IMR-90 (cell line): ENCODE measurements around the gene USP35. TPM values are rescaled to one million over a fixed set of nuclear protein-coding genes. Genes with fewer than 3 reads are reported as not detected.

Experiments used
- ATAC-seq: fragments of 200-7000 bp; cut with Tn5 transposase; 2 replicates; pipeline ENCODE4 v1.9.1; 2020; ENCODE audit warnings: low read depth, mild to moderate bottlenecking, moderate library complexity
- BruUV-seq: library from RNA; stranded (reverse); fragments of 400-500 nt; replicated peaks from 2 replicates; lab custom pipeline; 2021; lab: Mats Ljungman, UMichigan
- CTCF ChIA-PET: fragments of 300-600 bp; formaldehyde crosslinking; extraction: SDS; loops from one replicate; lab custom pipeline; 2021; ENCODE audit warnings: antibody characterized with exemption; lab: Yijun Ruan, JAX
- POLR2A ChIA-PET: fragments of 300-600 bp; sonication (Branson Sonifier 250); formaldehyde crosslinking; loops from one replicate; lab custom pipeline; 2022; ENCODE audit warnings: antibody characterized with exemption; ENCODE audit not compliant: unreplicated experiment; lab: Charles Lee
- DNase-seq: peaks from one replicate; pipeline ENCODE4 v3.0.0; 2013
- H2AFZ ChIP-seq: replicated peaks from 2 replicates; pipeline ENCODE3; 2013; ENCODE audit warnings: low read length, mild to moderate bottlenecking; ENCODE audit not compliant: poor library complexity
- H2AK5ac ChIP-seq: 2 replicates; pipeline ENCODE4 v1.6.1; 2013; ENCODE audit warnings: low read depth, low read length, inconsistent platforms
- H2AK9ac ChIP-seq: replicated peaks from 2 replicates; pipeline ENCODE3; 2013; ENCODE audit warnings: mild to moderate bottlenecking, low read depth, low read length, moderate library complexity; ENCODE audit not compliant: poor library complexity
- H2BK120ac ChIP-seq: 2 replicates; pipeline ENCODE4 v1.6.1; 2013; ENCODE audit warnings: low read depth, low read length, inconsistent platforms
- H2BK15ac ChIP-seq: 3 replicates; pipeline ENCODE4 v1.6.1; 2013; ENCODE audit warnings: low read depth, low read length, inconsistent platforms
- H2BK20ac ChIP-seq: 2 replicates; pipeline ENCODE4 v1.6.1; 2013; ENCODE audit warnings: low read depth, mild to moderate bottlenecking, inconsistent platforms, low read length, moderate library complexity
- H2BK5ac ChIP-seq: 2 replicates; pipeline ENCODE4 v1.6.1; 2013; ENCODE audit warnings: mild to moderate bottlenecking, low read depth, low read length, inconsistent platforms; ENCODE audit not compliant: poor library complexity, severe bottlenecking
- H3K14ac ChIP-seq: replicated peaks from 2 replicates; pipeline ENCODE4 v1.6.1; 2013; ENCODE audit warnings: low read depth, low read length, inconsistent platforms
- H3K18ac ChIP-seq: 2 replicates; pipeline ENCODE4 v1.6.1; 2013; ENCODE audit warnings: low read depth, low read length, control low read depth
- H3K23ac ChIP-seq: 2 replicates; pipeline ENCODE4 v1.6.1; 2013; ENCODE audit warnings: low read depth, low read length, inconsistent platforms
- H3K27ac ChIP-seq: 2 replicates; pipeline ENCODE4 v1.5.1; 2013; ENCODE audit warnings: mild to moderate bottlenecking, control low read depth, low read length; ENCODE audit not compliant: insufficient read depth
- H3K27me3 ChIP-seq: 2 replicates; pipeline ENCODE4 v1.6.1; 2013; ENCODE audit warnings: low read length; ENCODE audit not compliant: control insufficient read depth, insufficient read depth
- H3K36me3 ChIP-seq: 2 replicates; pipeline ENCODE4 v1.6.1; 2013; ENCODE audit warnings: low read length, mixed read lengths; ENCODE audit not compliant: control insufficient read depth, insufficient read depth
- H3K4ac ChIP-seq: 2 replicates; pipeline ENCODE4 v1.6.1; 2013; ENCODE audit warnings: low read depth, low read length, inconsistent platforms
- H3K4me1 ChIP-seq: 2 replicates; pipeline ENCODE4 v1.6.1; 2013; ENCODE audit warnings: low read length, mixed read lengths; ENCODE audit not compliant: control insufficient read depth, insufficient read depth
- H3K4me2 ChIP-seq: 2 replicates; pipeline ENCODE4 v1.6.1; 2013; ENCODE audit warnings: low read depth, mild to moderate bottlenecking, control low read depth, low read length, moderate library complexity
- H3K4me3 ChIP-seq: 2 replicates; pipeline ENCODE4 v1.5.1; 2013; ENCODE audit warnings: low read depth, mild to moderate bottlenecking, control low read depth, low read length, moderate library complexity; ENCODE audit not compliant: insufficient read depth
- H3K56ac ChIP-seq: 2 replicates; pipeline ENCODE4 v1.6.1; 2013; ENCODE audit warnings: low read length, inconsistent platforms; ENCODE audit not compliant: insufficient read depth; ENCODE audit errors: extremely low read depth
- H3K79me1 ChIP-seq, 2 experiments: 2 replicates each; pipeline ENCODE4 v1.6.1; 2013; ENCODE audit warnings: low read length in 2 of 2, inconsistent platforms in 1 of 2, low read depth in 1 of 2
- H3K9ac ChIP-seq: 2 replicates; pipeline ENCODE4 v1.6.1; 2013; ENCODE audit warnings: low read depth, low read length, control low read depth
- H3K9me1 ChIP-seq: 2 replicates; pipeline ENCODE4 v1.6.1; 2013; ENCODE audit warnings: low read length, inconsistent platforms; ENCODE audit not compliant: insufficient read depth
- H3K9me3 ChIP-seq: 2 replicates; pipeline ENCODE4 v1.6.1; 2013; ENCODE audit warnings: low read length; ENCODE audit not compliant: control insufficient read depth, insufficient read depth
- H4K20me1 ChIP-seq: 2 replicates; pipeline ENCODE4 v1.6.1; 2013; ENCODE audit warnings: low read length, inconsistent platforms; ENCODE audit not compliant: insufficient read depth
- H4K5ac ChIP-seq: 2 replicates; pipeline ENCODE4 v1.6.1; 2013; ENCODE audit warnings: mild to moderate bottlenecking, low read depth, low read length, control low read depth
- H4K8ac ChIP-seq, 2 experiments: 2 replicates each; pipeline ENCODE4 v1.6.1; 2013; ENCODE audit warnings: low read depth in 2 of 2, low read length in 2 of 2, control low read depth in 1 of 2, inconsistent platforms in 1 of 2
- H4K91ac ChIP-seq: 2 replicates; pipeline ENCODE4 v1.6.1; 2013; ENCODE audit warnings: low read depth, low read length, inconsistent platforms; ENCODE audit not compliant: insufficient read depth
- BHLHE40 ChIP-seq: fragments of 150-350 bp; IDR thresholded peaks from 2 replicates; pipeline ENCODE4 v1.6.1; 2016; ENCODE audit warnings: mild to moderate bottlenecking, low read depth, low read length
- CEBPB ChIP-seq: IDR thresholded peaks from 2 replicates; pipeline ENCODE4 v1.6.1; 2012; ENCODE audit warnings: low read depth, low read length, improper control_type of control experiment
- CTCF ChIP-seq: conservative IDR thresholded peaks from 2 replicates; pipeline ENCODE4 v1.5.1; 2012; ENCODE audit warnings: mild to moderate bottlenecking, low read depth, low read length, improper control_type of control experiment
- FOS ChIP-seq: fragments of 150-350 bp; IDR thresholded peaks from 2 replicates; pipeline ENCODE4 v1.6.1; 2016; ENCODE audit warnings: low read depth, low read length
- MAZ ChIP-seq: IDR thresholded peaks from 2 replicates; pipeline ENCODE4 v1.6.1; 2012; ENCODE audit warnings: low read depth, mild to moderate bottlenecking, low read length, improper control_type of control experiment, moderate library complexity, borderline replicate concordance
- MXI1 ChIP-seq: IDR thresholded peaks from 2 replicates; pipeline ENCODE4 v1.6.1; 2012; ENCODE audit warnings: low read depth, mild to moderate bottlenecking, low read length, moderate library complexity, borderline replicate concordance
- NFE2L2 ChIP-seq: fragments of 150-350 bp; IDR thresholded peaks from 2 replicates; pipeline ENCODE4 v1.6.1; 2016; ENCODE audit warnings: low read depth, mild to moderate bottlenecking, low read length
- POLR2A ChIP-seq: IDR thresholded peaks from 2 replicates; pipeline ENCODE4 v1.6.1; 2012; ENCODE audit warnings: mild to moderate bottlenecking, low read depth, low read length
- RAD21 ChIP-seq: IDR thresholded peaks from 2 replicates; pipeline ENCODE4 v1.6.1; 2012; ENCODE audit warnings: low read length, improper control_type of control experiment
- RCOR1 ChIP-seq: IDR thresholded peaks from 2 replicates; pipeline ENCODE4 v1.6.1; 2012; ENCODE audit warnings: mild to moderate bottlenecking, low read length, improper control_type of control experiment; ENCODE audit not compliant: insufficient replicate concordance
- RFX5 ChIP-seq: IDR thresholded peaks from 2 replicates; pipeline ENCODE4 v1.8.0; 2012; ENCODE audit warnings: low read depth, mild to moderate bottlenecking, low read length, moderate library complexity
- SMC3 ChIP-seq: fragments of 150-350 bp; IDR thresholded peaks from 2 replicates; pipeline ENCODE4 v1.6.1; 2016; ENCODE audit warnings: low read depth, mild to moderate bottlenecking, antibody characterized with exemption, low read length, moderate library complexity
- WGBS, 2 experiments: methylation state at CpG; one replicate each; pipeline versions ENCODE4 v1.1.5 to v1.1.7; 2013; ENCODE audit warnings: missing lambda C conversion rate in 2 of 2; ENCODE audit not compliant: insufficient read length in 1 of 2; ENCODE audit errors: extremely low coverage in 2 of 2; 5-methylcytosine and 5-hydroxymethylcytosine counted together
- dilution Hi-C: fragments of 300-500 bp; cut with HindIII; formaldehyde crosslinking; loops from one replicate; pipeline ENCODE4 v1.14.3; 2018; ENCODE audit warnings: low sequenced_read_pairs; ENCODE audit not compliant: unreplicated experiment
- in situ Hi-C: fragments of 300-500 bp; cut with MboI; formaldehyde crosslinking; loops from 3 replicates; pipeline ENCODE4 v1.14.3; 2019; ENCODE audit warnings: low sequenced_read_pairs, inconsistent platforms, mixed read lengths
- intact Hi-C: fragments of 100-400 bp; cut with micrococcal nuclease; formaldehyde crosslinking; loops from 2 replicates; pipeline ENCODE4 v1.10.0; 2022
- polyA plus RNA-seq, 3 experiments: library from polyadenylated mRNA; depleted of rRNA; stranded (reverse); fragments of >200 nt; gene quantifications; 2 replicates each; pipeline ENCODE4 v1.2.3, GENCODE V29; 2012; ENCODE audit warnings: low replicate concordance in 1 of 3
- total RNA-seq: library from RNA; depleted of rRNA; stranded (reverse); fragments of >200 nt; gene quantifications from 2 replicates; pipeline ENCODE4 v1.2.3, GENCODE V29; 2012
- TF ChIP-seq, protein P1 (sequence below): fragments of 150-350 bp; IDR thresholded peaks from 2 replicates; pipeline ENCODE4 v1.6.1; 2016; ENCODE audit warnings: low read depth, mild to moderate bottlenecking, low read length, moderate library complexity, borderline replicate concordance
- TF ChIP-seq, protein P2 (sequence below): fragments of 150-350 bp; IDR thresholded peaks from 2 replicates; pipeline ENCODE4 v1.6.1; 2017; ENCODE audit warnings: mild to moderate bottlenecking, antibody characterized with exemption, low read length, low read depth

The USP35 gene
- total and polyA plus RNA-seq, 2 of the 4 experiments (the other 2 are of a cell fraction), result 2.7 to 11.3 TPM

DNA sequence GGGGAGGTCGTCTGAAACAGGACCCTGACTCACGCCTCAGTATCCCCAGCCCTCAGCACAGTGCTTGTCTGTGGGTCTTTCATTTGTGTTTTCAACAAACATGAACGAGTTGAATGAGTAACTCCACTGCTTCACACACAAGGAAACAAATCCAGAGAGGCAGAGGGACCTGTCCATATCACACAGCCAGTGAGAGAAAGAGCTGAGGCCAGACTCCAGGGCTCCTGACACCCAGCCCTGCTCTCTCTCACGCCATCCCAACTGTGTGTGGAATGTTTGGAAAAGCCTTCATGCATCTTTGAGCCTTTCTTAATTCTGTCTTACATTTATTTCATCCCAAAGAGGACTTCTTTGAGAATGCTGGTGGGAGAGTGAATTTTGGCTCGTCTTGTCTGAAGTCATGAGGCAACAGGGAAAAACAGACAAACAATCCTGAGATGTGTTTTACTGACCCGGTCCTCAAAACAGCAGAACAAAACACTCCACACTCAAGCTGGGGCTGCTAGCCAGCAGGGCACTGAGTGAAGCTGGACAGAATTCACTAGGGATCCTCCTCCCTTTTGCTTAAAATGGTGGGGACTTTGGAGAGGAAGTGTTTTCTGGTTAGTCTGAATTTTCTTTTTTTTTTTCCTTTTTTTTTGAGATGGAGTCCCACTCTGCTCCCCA is 29.6 kb upstream of the USP35 start (continued):
- no peak for TF ChIP-seq RAD21

GRCh38 chr11:78160557-78160956 is 28.2 kb upstream of the USP35 start:
- no TSS peak for BruUV-seq
- Histone ChIP-seq H2AK5ac (no peak overlapping the region), H3K27ac (no peak overlapping the region), H3K4me2 (no peak overlapping the region), H2AK9ac (no peak overlapping the region), H3K14ac (no peak overlapping the region), H2BK120ac (no peak overlapping the region), H3K36me3 (no peaks in the 10 kb centered on the region), H3K18ac (no peak overlapping the region), H4K91ac (no peak overlapping the region), H4K5ac (no peak overlapping the region), H2AFZ (no peak overlapping the region), H3K4me1 (peaks cover 7% of the 10 kb centered on the region), H2BK5ac (no peak overlapping the region), H4K20me1 (no peaks in the 10 kb centered on the region), H3K79me1 (no peaks in the 10 kb centered on the region), H2BK15ac (no peak overlapping the region), H4K8ac (no peak overlapping the region), H3K9me3 (no peaks in the 10 kb centered on the region), H3K9me1 (peaks cover 5% of the 10 kb centered on the region), H3K27me3 (no peaks in the 10 kb centered on the region), H3K9ac (no peak overlapping the region), H2BK20ac (no peak overlapping the region), H3K4ac (no peak overlapping the region), H3K56ac (no peak overlapping the region), H3K4me3 (no peak overlapping the region), H3K23ac (no peak overlapping the region)
- dilution Hi-C loops, result no loop called here
- CTCF ChIA-PET, result no interaction called here
- no peak for ATAC-seq
- POLR2A ChIA-PET, result no interaction called here
- intact Hi-C loops, result no loop called here
- in situ Hi-C loops, result no loop called here
- no CpG with 5 or more reads among the region's 1 CpG for WGBS, 2 experiments
- DNase-seq, result no peak
- TF ChIP-seq NFE2L2, result no peak
- no peak for TF ChIP-seq MAZ
- TF ChIP-seq MXI1, result no peak
- TF ChIP-seq RFX5, result no peak
- no peak for TF ChIP-seq POLR2A
- no peak for TF ChIP-seq RCOR1
- TF ChIP-seq SMC3, result no peak
- TF ChIP-seq, protein P1, sequence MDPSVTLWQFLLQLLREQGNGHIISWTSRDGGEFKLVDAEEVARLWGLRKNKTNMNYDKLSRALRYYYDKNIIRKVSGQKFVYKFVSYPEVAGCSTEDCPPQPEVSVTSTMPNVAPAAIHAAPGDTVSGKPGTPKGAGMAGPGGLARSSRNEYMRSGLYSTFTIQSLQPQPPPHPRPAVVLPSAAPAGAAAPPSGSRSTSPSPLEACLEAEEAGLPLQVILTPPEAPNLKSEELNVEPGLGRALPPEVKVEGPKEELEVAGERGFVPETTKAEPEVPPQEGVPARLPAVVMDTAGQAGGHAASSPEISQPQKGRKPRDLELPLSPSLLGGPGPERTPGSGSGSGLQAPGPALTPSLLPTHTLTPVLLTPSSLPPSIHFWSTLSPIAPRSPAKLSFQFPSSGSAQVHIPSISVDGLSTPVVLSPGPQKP, result no peak
- TF ChIP-seq FOS, result no peak
- TF ChIP-seq BHLHE40, result no peak
- TF ChIP-seq, protein P2, sequence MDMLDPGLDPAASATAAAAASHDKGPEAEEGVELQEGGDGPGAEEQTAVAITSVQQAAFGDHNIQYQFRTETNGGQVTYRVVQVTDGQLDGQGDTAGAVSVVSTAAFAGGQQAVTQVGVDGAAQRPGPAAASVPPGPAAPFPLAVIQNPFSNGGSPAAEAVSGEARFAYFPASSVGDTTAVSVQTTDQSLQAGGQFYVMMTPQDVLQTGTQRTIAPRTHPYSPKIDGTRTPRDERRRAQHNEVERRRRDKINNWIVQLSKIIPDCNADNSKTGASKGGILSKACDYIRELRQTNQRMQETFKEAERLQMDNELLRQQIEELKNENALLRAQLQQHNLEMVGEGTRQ, result no peak
- no peak for TF ChIP-seq CTCF
- no peak for TF ChIP-seq CEBPB
